ES-I3 (cell line): ENCODE results near the gene CD81.

Source experiments
- H3K36me3 ChIP-seq: 2 replicates; pipeline ENCODE4 v1.6.1; 2013; ENCODE audit warnings: mild to moderate bottlenecking, low read length, control low read depth, moderate library complexity; ENCODE audit not compliant: insufficient read depth
- H3K4me1 ChIP-seq: 2 replicates; pipeline ENCODE4 v1.6.1; 2013; ENCODE audit warnings: mild to moderate bottlenecking, control low read depth, low read length; ENCODE audit not compliant: insufficient read depth
- H3K9ac ChIP-seq: 2 replicates; pipeline ENCODE4 v1.6.1; 2013; ENCODE audit warnings: low read depth, mild to moderate bottlenecking, low read length, moderate library complexity
- H3K9me3 ChIP-seq: 2 replicates; pipeline ENCODE4 v1.6.1; 2013; ENCODE audit warnings: mild to moderate bottlenecking, low read length, moderate library complexity; ENCODE audit not compliant: control insufficient read depth, insufficient read depth

CD81 gene

GRCh38 chr11:2386591-2386990 is 9.5 kb downstream of the CD81 start:
- H3K4me1 ChIP-seq, result peaks cover 46% of the 10 kb centered on the region

DNA sequence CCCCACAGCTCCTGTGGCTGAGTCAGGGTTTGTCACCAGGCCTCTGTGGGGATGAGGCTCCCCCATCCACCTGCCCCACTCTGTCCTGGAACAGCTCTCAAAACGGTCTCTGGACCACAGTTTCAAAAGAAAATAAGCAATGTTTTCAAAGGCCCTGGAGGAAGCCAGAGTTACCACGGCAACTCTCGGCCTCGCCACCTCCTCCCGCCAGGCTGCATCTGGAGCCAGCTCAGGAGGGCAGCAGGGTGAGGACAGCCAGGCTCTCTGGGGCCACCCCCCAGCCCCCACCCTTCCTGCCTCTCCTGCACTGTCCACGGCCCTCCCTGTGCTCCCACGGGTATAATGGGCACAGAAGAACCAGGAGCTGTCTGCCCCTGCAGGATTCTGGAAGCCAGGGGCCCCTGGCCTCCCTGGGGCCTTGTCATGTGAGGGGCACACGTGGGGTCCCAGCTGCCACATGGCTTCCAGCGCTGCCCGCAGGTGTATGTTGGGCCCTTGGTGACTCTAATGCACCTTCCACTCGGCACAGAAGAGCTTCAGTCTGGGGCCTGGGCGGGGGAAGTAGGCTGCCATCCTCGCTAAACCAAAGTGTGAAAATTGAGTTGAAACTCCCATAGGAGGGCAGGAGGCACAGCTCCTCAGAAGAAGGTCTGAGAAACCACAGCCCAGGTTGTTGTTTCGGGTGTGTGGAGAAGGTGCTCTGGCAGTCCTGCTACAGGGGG is 10.3 kb downstream of the CD81 start:
- Histone ChIP-seq H3K36me3 (no peaks in the 10 kb centered on the region; the same call in none of the 2 replicates), H3K4me1 (peaks cover 39% of the 10 kb centered on the region), H3K9me3 (no peaks in the 10 kb centered on the region), H3K9ac (no peak overlapping the region)

More at GRCh38 chr11:2386591-2386990, 9.5 kb downstream of the CD81 start:
- Histone ChIP-seq H3K9ac (no peak overlapping the region; the same call in 1 of the 2 replicates), H3K36me3 (no peaks in the 10 kb centered on the region; the same call in 1 of the 2 replicates), H3K9me3 (no peaks in the 10 kb centered on the region)

DNA sequence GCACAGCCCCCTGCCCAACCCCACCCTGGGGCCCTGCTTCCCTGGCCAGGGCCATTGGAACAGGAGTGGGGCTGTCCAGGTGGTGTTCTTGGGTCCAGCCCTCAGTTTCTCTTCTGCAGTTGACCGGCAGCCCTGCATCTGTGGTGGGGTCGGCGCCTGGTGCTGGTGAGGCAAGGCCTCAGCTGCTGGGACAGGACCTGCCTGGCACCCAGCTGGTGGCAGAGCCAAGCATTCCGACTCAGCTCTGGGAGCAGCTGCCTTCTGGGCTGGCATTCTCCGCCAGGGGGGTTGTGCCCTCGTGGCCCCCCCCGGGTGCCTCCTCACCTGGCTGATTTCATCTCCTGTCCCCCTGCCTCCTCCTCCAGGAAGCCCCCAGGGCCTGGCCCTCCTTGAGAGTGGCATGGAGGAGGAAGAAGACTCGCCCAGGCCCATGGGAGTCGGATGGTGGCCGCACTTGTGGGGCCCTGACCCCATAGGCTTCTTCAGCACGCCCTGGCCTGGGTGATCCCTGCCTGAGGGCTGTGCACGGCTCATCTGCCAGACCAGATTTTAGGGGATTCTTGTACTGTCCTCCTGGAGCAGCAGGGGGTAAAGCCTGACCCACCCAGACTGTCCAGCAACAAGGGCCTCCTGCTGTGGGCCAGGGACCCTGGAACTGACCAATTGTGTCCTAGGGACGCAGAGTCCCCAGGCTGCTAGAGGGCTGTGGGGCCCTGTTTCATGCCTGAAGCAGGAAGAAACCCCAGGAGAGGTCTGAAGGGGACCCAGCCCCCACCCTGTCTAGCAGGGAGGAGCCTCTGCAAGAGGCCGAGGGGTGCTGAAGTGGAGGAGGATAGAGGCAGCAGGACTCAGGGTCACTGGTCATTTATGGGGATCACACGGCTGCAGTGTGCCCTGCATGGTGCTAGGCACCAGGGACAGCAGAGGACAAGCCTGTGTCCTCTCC is 11.6 kb downstream of the CD81 start:
- Histone ChIP-seq H3K9me3 (no peaks in the 10 kb centered on the region), H3K9ac (no peak overlapping the region; the same call in 1 of the 2 replicates), H3K36me3 (no peaks in the 10 kb centered on the region; the same call in none of the 2 replicates), H3K4me1 (peaks cover 28% of the 10 kb centered on the region)

DNA sequence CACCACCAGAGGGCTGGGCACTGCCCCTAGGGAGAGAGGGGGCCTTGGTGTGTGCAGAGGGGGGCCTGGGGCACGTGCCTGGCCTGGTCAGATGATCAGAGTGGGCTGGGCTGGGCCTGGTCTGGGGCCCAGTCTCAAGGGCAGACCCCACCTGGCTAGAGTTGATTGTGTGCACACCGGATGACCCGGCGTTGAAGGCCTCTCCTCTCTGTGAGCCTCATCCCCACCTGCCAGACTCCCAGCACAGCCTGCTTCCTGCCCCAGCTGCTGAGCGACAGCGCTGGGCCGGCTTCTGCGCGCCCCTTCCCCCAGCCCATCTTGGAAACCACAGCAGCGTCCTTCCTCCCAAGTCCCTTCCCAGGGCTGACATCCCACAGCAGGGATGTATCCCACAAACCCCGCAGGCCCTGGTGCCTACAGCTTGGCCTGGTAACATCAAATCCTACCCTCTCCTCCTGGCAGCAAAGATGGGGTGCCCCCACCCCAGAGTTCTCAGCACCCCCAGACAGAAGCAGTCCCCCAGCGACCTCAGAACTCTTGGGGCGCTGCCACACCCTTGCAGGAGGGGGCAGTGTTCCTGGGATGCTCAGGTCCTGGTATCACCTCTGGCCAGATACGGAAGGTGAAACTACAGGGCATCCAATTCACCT is 12.4 kb downstream of the CD81 start:
- H3K9me3 ChIP-seq, result no peaks in the 10 kb centered on the region
- H3K36me3 ChIP-seq, result no peaks in the 10 kb centered on the region; the same call in none of the 2 replicates
- H3K9ac ChIP-seq, result no peak overlapping the region
- peaks cover 25% of the 10 kb centered on the region for H3K4me1 ChIP-seq

DNA sequence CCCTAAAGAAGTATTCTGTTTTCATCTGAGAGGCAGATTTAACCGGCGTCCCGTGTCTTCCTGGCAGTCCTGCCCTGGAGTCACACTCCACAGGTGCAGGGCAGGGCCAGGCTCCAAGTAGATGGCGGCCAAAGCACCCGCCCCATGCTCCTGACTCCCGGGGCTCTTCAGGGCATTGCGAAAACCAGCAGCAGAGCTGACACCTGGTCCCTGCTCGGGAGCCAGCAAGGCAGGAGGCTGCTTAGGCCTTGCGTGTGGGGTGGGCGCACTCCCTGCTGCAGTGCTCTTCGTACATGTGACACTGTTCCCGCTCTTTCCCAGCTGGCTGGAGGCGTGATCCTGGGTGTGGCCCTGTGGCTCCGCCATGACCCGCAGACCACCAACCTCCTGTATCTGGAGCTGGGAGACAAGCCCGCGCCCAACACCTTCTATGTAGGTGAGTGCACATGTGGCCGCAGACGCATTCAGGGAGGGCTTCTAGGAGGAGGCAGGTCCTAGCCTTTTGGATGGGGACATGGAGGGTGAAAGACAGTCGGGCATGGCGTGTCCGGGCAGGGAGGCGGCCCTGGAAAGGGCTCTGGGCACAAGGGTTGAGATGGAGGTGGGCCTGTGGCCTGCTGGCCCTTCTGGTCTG is 13.1 kb downstream of the CD81 start:
- H3K36me3 ChIP-seq, result no peaks in the 10 kb centered on the region; the same call in none of the 2 replicates
- no peak overlapping the region for H3K9ac ChIP-seq
- peaks cover 25% of the 10 kb centered on the region for H3K4me1 ChIP-seq
- no peaks in the 10 kb centered on the region for H3K9me3 ChIP-seq

DNA sequence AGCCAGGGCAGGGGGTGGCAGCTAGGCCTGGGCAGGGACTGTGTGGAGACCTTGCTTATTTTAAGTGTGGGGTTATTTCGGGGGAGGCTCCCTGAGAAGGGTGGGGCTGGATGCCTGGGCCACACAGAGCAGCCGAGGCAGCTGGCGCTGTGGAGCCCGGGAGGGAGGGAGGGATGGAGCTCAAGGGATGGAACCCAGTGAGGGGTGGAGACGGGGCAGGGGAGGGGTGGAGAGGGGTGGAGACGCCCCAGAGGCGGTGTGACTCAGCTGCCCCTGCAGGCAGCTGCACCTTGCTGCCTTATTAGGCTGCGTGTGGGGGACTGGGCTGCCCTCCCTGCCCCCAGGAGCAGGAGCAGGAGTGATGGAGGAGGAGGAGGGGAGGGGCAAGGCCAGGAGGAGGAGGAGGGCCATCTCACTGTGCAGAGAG is 13.6 kb downstream of the CD81 start:
- Histone ChIP-seq H3K9me3 (no peaks in the 10 kb centered on the region), H3K4me1 (peaks cover 25% of the 10 kb centered on the region), H3K36me3 (no peaks in the 10 kb centered on the region; the same call in 1 of the 2 replicates), H3K9ac (no peak overlapping the region)

GRCh38 chr11:2391181-2391975 is 14.3 kb downstream of the CD81 start:
- H3K9ac ChIP-seq, result no peak overlapping the region
- H3K36me3 ChIP-seq, result peaks cover 1% of the 10 kb centered on the region
- H3K4me1 ChIP-seq, result peaks cover 25% of the 10 kb centered on the region
- no peaks in the 10 kb centered on the region for H3K9me3 ChIP-seq

GRCh38 chr11:2392241-2392959 is 15.3 kb downstream of the CD81 start:
- peaks cover 25% of the 10 kb centered on the region for H3K4me1 ChIP-seq

DNA sequence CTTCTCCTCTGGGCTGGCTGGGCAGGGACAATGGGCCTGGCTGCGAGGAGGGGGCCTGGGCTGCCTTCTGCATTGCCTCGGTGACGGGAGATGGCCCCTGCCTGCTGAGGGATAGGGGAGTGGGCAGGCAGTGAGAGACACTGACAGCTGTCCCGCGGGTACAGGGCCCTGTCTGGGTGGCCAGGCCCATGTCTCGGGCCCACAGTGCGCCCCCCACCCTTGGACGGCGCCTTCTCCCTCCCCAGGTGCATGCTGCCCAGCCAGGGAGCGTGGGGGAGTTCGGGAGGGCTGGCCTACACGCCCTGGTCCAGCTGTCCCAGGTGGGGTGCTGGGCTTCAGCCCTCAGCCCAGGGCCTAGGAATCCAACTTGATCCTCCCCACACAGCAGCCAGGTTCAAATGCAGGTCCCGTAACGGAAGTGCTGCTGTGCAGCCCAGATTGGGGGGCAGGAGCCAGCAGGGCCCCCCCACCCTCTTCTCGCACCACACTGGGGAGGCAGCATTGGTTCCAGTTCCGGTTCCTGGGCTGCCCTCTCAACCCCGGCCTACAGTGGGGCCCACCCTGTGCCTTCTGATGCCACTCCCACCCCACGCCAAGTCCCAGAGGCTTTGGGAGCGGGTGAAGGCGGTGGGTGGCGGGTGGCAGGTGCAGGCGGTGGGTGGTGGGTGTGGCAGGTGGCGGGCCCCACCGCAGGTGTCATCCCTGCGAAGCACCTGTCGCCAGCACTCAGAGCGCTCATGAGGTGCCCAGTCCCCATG is 16.2 kb downstream of the CD81 start:
- H3K4me1 ChIP-seq, result peaks cover 24% of the 10 kb centered on the region
- peaks cover 5% of the 10 kb centered on the region for H3K36me3 ChIP-seq
- no peak overlapping the region for H3K9ac ChIP-seq
- no peaks in the 10 kb centered on the region for H3K9me3 ChIP-seq

More at GRCh38 chr11:2392241-2392959, 15.3 kb downstream of the CD81 start:
- H3K9me3 ChIP-seq, result no peaks in the 10 kb centered on the region
- no peak overlapping the region for H3K9ac ChIP-seq
- peaks cover 5% of the 10 kb centered on the region for H3K36me3 ChIP-seq

DNA sequence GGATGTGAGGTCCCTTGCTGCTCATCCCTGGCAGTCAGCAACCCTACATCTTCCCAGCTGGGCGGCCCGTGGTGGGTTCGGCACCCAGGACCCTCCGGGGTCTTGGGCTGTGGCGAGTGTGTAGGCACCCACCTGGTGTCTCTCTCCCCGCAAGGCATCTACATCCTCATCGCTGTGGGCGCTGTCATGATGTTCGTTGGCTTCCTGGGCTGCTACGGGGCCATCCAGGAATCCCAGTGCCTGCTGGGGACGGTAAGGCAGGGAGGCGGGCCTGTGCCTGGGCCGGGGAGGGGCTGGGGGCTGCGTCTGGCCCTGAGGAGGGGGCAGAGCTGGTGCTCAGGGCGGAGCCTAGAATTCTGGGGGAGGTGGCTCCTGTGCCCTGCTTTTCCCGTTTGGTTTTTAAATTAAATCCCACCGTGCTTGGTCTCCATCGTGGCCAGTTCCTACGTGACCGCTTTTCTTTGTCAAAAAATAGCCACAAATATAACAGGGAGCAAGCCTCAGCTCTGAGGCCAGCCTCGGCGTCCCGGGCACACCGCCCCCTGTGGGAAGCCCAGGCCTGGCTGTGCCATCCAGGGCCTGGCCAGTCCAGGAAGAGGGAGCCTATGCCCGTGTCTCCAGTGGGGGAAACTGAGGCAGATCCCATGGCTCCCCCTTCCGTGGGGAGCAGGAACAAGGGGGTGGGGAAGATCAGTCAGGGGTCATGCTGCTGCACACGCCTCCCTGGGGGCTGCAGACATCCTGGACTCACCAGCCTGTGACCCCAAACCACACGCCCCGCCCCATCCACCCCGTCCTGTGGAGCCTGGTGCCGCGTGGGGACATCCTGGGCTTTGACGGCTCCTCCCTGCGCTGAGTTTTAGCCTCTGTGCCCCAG is 17.1 kb downstream of the CD81 start:
- Histone ChIP-seq H3K9me3 (no peaks in the 10 kb centered on the region), H3K36me3 (peaks cover 5% of the 10 kb centered on the region), H3K9ac (no peak overlapping the region), H3K4me1 (peaks cover 15% of the 10 kb centered on the region)

DNA sequence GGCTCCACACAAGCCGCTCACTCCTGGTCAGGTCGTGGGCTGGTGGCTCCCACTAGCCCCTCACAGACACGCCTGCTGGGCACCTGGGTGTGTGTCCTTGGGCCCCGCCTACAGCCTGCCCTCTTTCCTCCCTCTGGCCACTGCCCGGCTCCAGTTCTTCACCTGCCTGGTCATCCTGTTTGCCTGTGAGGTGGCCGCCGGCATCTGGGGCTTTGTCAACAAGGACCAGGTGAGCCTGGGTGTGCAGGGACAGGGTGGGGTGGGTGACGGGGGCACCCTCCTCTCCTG is 17.7 kb downstream of the CD81 start:
- H3K9ac ChIP-seq, result no peak overlapping the region
- peaks cover 9% of the 10 kb centered on the region; the same call in 1 of the 2 replicates for H3K4me1 ChIP-seq
- peaks cover 5% of the 10 kb centered on the region for H3K36me3 ChIP-seq
- H3K9me3 ChIP-seq, result no peaks in the 10 kb centered on the region
